ENCODE results near the gene FLACC1. TPM values are rescaled to one million over a fixed set of nuclear protein-coding genes. Genes with fewer than 3 reads are reported as not detected.

The FLACC1 gene
- total and polyA plus RNA-seq, 4 donors, result 0.09 to 7.1 (median 1.1) TPM

DNA sequence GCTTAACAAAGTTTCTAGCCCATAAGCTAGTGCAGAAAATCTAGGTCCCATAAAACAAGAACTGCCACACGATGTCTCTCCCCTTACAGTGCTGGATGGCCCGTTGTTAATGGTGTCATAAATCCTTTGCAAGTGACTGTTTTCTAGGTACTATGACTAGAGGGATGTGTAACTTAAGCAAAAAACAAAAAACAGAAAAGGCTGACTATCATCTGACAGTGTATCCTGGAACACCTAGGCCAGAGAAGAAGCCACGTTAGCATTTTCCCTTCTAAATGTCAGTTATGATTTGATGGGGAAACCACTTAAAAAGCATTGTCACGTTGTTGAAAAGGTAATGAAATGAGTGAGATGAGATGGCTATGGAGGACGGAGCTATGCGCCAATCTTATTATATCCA lies 94.4 kb downstream of the FLACC1 start:
- H3K9me3 ChIP-seq (ENCODE audit: control insufficient read depth in 4 of 4, low read length in 3 of 4), result no peaks in the 10 kb centered on the region
- no peak for DNase-seq (ENCODE audit: low spot score)
- 85% methylated on average over 6 of the region's 6 CpGs for WGBS
- TF ChIP-seq EGR1 (IDR thresholded peaks at IDR 0.05; ENCODE audit: low read depth in 2 of 2) (no peak), RXRA (IDR thresholded peaks at IDR 0.05) (no peak), HNF4A (conservative IDR thresholded peaks at IDR 0.05) (no peak), FOXA2 (IDR thresholded peaks at IDR 0.05) (no peak), SP1 (IDR thresholded peaks at IDR 0.05) (no peak), NR2F2 (IDR thresholded peaks at IDR 0.05) (no peak), JUND (IDR thresholded peaks at IDR 0.05) (no peak)
- TF ChIP-seq, protein P1, sequence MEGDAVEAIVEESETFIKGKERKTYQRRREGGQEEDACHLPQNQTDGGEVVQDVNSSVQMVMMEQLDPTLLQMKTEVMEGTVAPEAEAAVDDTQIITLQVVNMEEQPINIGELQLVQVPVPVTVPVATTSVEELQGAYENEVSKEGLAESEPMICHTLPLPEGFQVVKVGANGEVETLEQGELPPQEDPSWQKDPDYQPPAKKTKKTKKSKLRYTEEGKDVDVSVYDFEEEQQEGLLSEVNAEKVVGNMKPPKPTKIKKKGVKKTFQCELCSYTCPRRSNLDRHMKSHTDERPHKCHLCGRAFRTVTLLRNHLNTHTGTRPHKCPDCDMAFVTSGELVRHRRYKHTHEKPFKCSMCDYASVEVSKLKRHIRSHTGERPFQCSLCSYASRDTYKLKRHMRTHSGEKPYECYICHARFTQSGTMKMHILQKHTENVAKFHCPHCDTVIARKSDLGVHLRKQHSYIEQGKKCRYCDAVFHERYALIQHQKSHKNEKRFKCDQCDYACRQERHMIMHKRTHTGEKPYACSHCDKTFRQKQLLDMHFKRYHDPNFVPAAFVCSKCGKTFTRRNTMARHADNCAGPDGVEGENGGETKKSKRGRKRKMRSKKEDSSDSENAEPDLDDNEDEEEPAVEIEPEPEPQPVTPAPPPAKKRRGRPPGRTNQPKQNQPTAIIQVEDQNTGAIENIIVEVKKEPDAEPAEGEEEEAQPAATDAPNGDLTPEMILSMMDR (IDR thresholded peaks at IDR 0.05; ENCODE audit: low read depth, low read length, missing input control), result no peak
- TF ChIP-seq, protein P2, sequence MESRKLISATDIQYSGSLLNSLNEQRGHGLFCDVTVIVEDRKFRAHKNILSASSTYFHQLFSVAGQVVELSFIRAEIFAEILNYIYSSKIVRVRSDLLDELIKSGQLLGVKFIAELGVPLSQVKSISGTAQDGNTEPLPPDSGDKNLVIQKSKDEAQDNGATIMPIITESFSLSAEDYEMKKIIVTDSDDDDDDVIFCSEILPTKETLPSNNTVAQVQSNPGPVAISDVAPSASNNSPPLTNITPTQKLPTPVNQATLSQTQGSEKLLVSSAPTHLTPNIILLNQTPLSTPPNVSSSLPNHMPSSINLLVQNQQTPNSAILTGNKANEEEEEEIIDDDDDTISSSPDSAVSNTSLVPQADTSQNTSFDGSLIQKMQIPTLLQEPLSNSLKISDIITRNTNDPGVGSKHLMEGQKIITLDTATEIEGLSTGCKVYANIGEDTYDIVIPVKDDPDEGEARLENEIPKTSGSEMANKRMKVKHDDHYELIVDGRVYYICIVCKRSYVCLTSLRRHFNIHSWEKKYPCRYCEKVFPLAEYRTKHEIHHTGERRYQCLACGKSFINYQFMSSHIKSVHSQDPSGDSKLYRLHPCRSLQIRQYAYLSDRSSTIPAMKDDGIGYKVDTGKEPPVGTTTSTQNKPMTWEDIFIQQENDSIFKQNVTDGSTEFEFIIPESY (IDR thresholded peaks at IDR 0.05), result no peak
- TF ChIP-seq, protein P3, sequence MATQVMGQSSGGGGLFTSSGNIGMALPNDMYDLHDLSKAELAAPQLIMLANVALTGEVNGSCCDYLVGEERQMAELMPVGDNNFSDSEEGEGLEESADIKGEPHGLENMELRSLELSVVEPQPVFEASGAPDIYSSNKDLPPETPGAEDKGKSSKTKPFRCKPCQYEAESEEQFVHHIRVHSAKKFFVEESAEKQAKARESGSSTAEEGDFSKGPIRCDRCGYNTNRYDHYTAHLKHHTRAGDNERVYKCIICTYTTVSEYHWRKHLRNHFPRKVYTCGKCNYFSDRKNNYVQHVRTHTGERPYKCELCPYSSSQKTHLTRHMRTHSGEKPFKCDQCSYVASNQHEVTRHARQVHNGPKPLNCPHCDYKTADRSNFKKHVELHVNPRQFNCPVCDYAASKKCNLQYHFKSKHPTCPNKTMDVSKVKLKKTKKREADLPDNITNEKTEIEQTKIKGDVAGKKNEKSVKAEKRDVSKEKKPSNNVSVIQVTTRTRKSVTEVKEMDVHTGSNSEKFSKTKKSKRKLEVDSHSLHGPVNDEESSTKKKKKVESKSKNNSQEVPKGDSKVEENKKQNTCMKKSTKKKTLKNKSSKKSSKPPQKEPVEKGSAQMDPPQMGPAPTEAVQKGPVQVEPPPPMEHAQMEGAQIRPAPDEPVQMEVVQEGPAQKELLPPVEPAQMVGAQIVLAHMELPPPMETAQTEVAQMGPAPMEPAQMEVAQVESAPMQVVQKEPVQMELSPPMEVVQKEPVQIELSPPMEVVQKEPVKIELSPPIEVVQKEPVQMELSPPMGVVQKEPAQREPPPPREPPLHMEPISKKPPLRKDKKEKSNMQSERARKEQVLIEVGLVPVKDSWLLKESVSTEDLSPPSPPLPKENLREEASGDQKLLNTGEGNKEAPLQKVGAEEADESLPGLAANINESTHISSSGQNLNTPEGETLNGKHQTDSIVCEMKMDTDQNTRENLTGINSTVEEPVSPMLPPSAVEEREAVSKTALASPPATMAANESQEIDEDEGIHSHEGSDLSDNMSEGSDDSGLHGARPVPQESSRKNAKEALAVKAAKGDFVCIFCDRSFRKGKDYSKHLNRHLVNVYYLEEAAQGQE (IDR thresholded peaks at IDR 0.05), result no peak
- no peaks in the 10 kb centered on the region for H3K27me3 ChIP-seq (ENCODE audit: control insufficient read depth in 4 of 4, insufficient read depth in 4 of 4, low read length in 3 of 4)
- H3K4me3 ChIP-seq (ENCODE audit: low read depth in 1 of 3, low read length in 3 of 3), result no peak overlapping the region
- no peak overlapping the region for H3K27ac ChIP-seq (ENCODE audit: low read depth in 1 of 2, low read length in 2 of 2)
- H3K9ac ChIP-seq (ENCODE audit: low read depth in 1 of 2, low read length in 2 of 2), result no peak overlapping the region
- peaks cover 0 to 6% (median 2%) of the 10 kb centered on the region in 4 donors for H3K36me3 ChIP-seq (ENCODE audit: control insufficient read depth in 4 of 4, insufficient read depth in 3 of 4, low read depth in 1 of 4, low read length in 3 of 4)
- H3K4me1 ChIP-seq (ENCODE audit: control insufficient read depth in 4 of 4, insufficient read depth in 4 of 4, low read length in 3 of 4), result peaks cover 0 to 4% (median 1%) of the 10 kb centered on the region in 4 donors

DNA sequence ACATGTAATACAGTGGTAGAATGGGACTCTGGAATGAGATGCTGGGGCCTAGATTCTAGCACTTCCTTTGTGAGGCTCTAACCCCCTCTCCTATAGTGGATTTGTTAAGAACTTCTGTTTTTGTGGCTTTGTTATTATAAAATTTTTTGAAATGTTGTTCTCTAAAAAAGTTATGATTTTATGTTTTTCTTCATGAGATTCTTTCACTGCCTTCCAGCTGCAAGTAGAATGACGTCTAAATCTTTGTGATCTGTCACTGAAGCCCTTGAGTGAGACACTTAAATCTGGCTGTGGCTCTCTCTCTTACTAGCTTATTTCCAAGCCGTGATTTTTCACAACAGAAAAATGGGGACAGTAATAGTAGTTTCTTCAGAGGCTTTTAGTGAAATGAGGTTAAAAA lies 95.2 kb downstream of the FLACC1 start:
- 75% methylated on average over 2 of the region's 2 CpGs for WGBS
- Histone ChIP-seq H3K9ac (ENCODE audit: low read depth in 1 of 2, low read length in 2 of 2) (no peak overlapping the region), H3K4me3 (ENCODE audit: low read depth in 1 of 3, low read length in 3 of 3) (peak overlapping the region in 1 of 3 donors; percentile 15), H3K27ac (ENCODE audit: low read depth in 1 of 2, low read length in 2 of 2) (no peak overlapping the region), H3K9me3 (ENCODE audit: control insufficient read depth in 4 of 4, low read length in 3 of 4) (no peaks in the 10 kb centered on the region), H3K36me3 (ENCODE audit: control insufficient read depth in 4 of 4, insufficient read depth in 3 of 4, low read depth in 1 of 4, low read length in 3 of 4) (no peaks in the 10 kb centered on the region), H3K4me1 (ENCODE audit: control insufficient read depth in 4 of 4, insufficient read depth in 4 of 4, low read length in 3 of 4) (peaks cover 0 to 4% (median 1%) of the 10 kb centered on the region in 4 donors), H3K27me3 (ENCODE audit: control insufficient read depth in 4 of 4, insufficient read depth in 4 of 4, low read length in 3 of 4) (no peaks in the 10 kb centered on the region)
- DNase-seq (ENCODE audit: low spot score), result no peak
- TF ChIP-seq RXRA (IDR thresholded peaks at IDR 0.05), result no peak
- TF ChIP-seq TAF1 (conservative IDR thresholded peaks at IDR 0.05), result no peak
- TF ChIP-seq FOXA2 (IDR thresholded peaks at IDR 0.05), result no peak
- TF ChIP-seq, protein P4, sequence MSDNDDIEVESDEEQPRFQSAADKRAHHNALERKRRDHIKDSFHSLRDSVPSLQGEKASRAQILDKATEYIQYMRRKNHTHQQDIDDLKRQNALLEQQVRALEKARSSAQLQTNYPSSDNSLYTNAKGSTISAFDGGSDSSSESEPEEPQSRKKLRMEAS (IDR thresholded peaks at IDR 0.05), result no peak
- no peak for TF ChIP-seq HNF4G (IDR thresholded peaks at IDR 0.05)
- TF ChIP-seq NR2F2 (IDR thresholded peaks at IDR 0.05), result no peak
- TF ChIP-seq, protein P5, sequence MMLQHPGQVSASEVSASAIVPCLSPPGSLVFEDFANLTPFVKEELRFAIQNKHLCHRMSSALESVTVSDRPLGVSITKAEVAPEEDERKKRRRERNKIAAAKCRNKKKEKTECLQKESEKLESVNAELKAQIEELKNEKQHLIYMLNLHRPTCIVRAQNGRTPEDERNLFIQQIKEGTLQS (IDR thresholded peaks at IDR 0.05), result no peak
- no peak for TF ChIP-seq SP1 (IDR thresholded peaks at IDR 0.05)
